ENCODE data around the gene HS2ST1.

DNA sequence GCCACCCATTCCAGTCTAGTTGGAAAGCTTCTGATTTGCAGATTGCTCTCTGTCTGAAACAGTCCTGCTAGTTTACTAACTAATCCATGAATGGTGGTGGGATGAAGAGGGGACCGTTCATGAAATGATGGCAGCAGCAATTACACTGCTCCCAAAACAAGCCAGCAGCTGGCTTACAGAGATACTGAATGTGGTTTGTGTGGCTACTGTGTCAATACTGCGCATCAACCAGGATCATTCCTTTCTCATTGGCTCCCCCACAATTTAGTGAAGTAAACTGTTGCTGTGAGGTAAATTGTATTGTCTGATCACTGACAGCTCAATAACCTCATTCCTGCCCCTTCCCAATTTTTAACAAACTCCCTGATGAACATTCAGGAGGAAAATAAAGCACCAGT is 222.9 kb downstream of the HS2ST1 start:
- TF ChIP-seq, protein P1, sequence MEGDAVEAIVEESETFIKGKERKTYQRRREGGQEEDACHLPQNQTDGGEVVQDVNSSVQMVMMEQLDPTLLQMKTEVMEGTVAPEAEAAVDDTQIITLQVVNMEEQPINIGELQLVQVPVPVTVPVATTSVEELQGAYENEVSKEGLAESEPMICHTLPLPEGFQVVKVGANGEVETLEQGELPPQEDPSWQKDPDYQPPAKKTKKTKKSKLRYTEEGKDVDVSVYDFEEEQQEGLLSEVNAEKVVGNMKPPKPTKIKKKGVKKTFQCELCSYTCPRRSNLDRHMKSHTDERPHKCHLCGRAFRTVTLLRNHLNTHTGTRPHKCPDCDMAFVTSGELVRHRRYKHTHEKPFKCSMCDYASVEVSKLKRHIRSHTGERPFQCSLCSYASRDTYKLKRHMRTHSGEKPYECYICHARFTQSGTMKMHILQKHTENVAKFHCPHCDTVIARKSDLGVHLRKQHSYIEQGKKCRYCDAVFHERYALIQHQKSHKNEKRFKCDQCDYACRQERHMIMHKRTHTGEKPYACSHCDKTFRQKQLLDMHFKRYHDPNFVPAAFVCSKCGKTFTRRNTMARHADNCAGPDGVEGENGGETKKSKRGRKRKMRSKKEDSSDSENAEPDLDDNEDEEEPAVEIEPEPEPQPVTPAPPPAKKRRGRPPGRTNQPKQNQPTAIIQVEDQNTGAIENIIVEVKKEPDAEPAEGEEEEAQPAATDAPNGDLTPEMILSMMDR (IDR thresholded peaks at IDR 0.05; ENCODE audit: extremely low read depth in 1 of 2, insufficient read depth in 1 of 2, low read depth in 1 of 2, low read length in 2 of 2) = no peak
- TF ChIP-seq POLR2A (IDR thresholded peaks at IDR 0.05; ENCODE audit: low read depth, low read length) = no peak
- TF ChIP-seq POLR2AphosphoS5 (IDR thresholded peaks at IDR 0.05; ENCODE audit: insufficient read depth, low read depth, low read length) = no peak
- TF ChIP-seq EZH2 (IDR thresholded peaks at IDR 0.05; ENCODE audit: borderline replicate concordance, low read depth, low read length, severe bottlenecking) = no peak
- no peak for TF ChIP-seq MYC (IDR thresholded peaks at IDR 0.05; ENCODE audit: low read depth, low read length)
- no peak for TF ChIP-seq MAX (IDR thresholded peaks at IDR 0.05; ENCODE audit: insufficient read depth, insufficient read length)
- TF ChIP-seq FOS (IDR thresholded peaks at IDR 0.05; ENCODE audit: borderline replicate concordance, insufficient read depth, low read length) = no peak
- no peak for TF ChIP-seq JUN (IDR thresholded peaks at IDR 0.05; ENCODE audit: borderline replicate concordance, insufficient read depth, insufficient read length, low read depth)
- TF ChIP-seq GATA2 (IDR thresholded peaks at IDR 0.05; ENCODE audit: insufficient read depth, insufficient read length, low read depth, low read length) = no peak
